HepG2 (cell line): ENCODE data around the gene ADAMTS13. TPM values are rescaled to one million over a fixed set of nuclear protein-coding genes. Genes with fewer than 3 reads are reported as not detected.

Experiments used
- ATAC-seq: fragments of 200-7000 bp; cut with Tn5 transposase; 3 replicates; pipeline ENCODE4 v1.9.1; 2020; ENCODE audit warnings: mild to moderate bottlenecking, moderate library complexity
- BruUV-seq: library from RNA; stranded (reverse); fragments of 400-500 nt; replicated peaks from 2 replicates; lab custom pipeline; 2021; lab: Mats Ljungman, UMichigan
- CTCF ChIA-PET: fragments of 300-600 bp; formaldehyde crosslinking; extraction: SDS; loops from one replicate; lab custom pipeline; 2021; ENCODE audit warnings: low total read pairs, inconsistent platforms, low intra/inter-chr PET ratio; lab: Yijun Ruan, JAX
- POLR2A ChIA-PET: fragments of 350-600 bp; sonication (Branson Sonifier 250); formaldehyde crosslinking; loops from one replicate; lab custom pipeline; 2020; ENCODE audit warnings: antibody characterized with exemption, inconsistent platforms; lab: Yijun Ruan, JAX
- DNase-seq: peaks from one replicate; pipeline ENCODE4 v3.0.0-alpha.2; 2015; ENCODE audit warnings: low spot score
- FAIRE-seq: peaks from 3 replicates; lab custom pipeline; 2011; peaks lifted over from hg19 to GRCh38; lab: Jason Lieb, UNC
- H2AFZ ChIP-seq: one replicate; pipeline ENCODE4 v1.6.1; 2011; ENCODE audit warnings: low read length, inconsistent platforms
- H3K27ac ChIP-seq: fragments of 300-600 bp; 3 replicates; pipeline ENCODE4 v1.8.0; 2011; ENCODE audit warnings: mixed run types, mild to moderate bottlenecking, mixed read lengths, low read length, inconsistent platforms; ENCODE audit not compliant: insufficient read depth; ENCODE audit errors: extremely low read length
- H3K27me3 ChIP-seq, 2 experiments: fragments of 200-600 bp in 1 of 2; 2 replicates in 1 of 2; 3 replicates in 1 of 2; pipeline versions ENCODE4 v1.6.0 to v1.8.0; 2011; ENCODE audit warnings: low read length in 2 of 2, mild to moderate bottlenecking in 2 of 2, moderate library complexity in 2 of 2, inconsistent platforms in 1 of 2; ENCODE audit not compliant: insufficient read depth in 2 of 2, control insufficient read depth in 1 of 2
- H3K36me3 ChIP-seq, 2 experiments: fragments of 200-600 bp in 1 of 2; replicated peaks in 1 of 2; 2 replicates in 1 of 2; 3 replicates in 1 of 2; pipeline versions ENCODE4 v1.5.1 to v1.8.0; 2011; ENCODE audit warnings: low read length in 2 of 2, inconsistent platforms in 1 of 2; ENCODE audit not compliant: insufficient read depth in 2 of 2, control insufficient read depth in 1 of 2
- H3K4me1 ChIP-seq: 2 replicates; pipeline ENCODE4 v1.5.1; 2012; ENCODE audit warnings: low read length, inconsistent platforms; ENCODE audit not compliant: insufficient read depth
- H3K4me2 ChIP-seq: 2 replicates; pipeline ENCODE4 v1.6.0; 2011; ENCODE audit warnings: low read depth, low read length, inconsistent platforms
- H3K4me3 ChIP-seq, 3 experiments: fragments of 200-600 bp in 1 of 3; sonication (generic), shearing (Covaris generic) in 1 of 3; replicated peaks in 1 of 3; 2 replicates each; pipeline ENCODE4 v1.5.1; 2011 to 2016; ENCODE audit warnings: low read length in 3 of 3, inconsistent platforms in 2 of 3, low read depth in 2 of 3, mild to moderate bottlenecking in 2 of 3, control low read depth in 1 of 3, mixed read lengths in 1 of 3; ENCODE audit not compliant: insufficient read depth in 1 of 3
- H3K79me2 ChIP-seq: one replicate; pipeline ENCODE4 v1.6.1; 2011; ENCODE audit warnings: low read length, inconsistent platforms; ENCODE audit not compliant: insufficient read depth
- H3K9ac ChIP-seq: 2 replicates; pipeline ENCODE4 v1.6.0; 2011; ENCODE audit warnings: mild to moderate bottlenecking, low read depth, low read length, inconsistent platforms; ENCODE audit not compliant: insufficient read depth
- H3K9me3 ChIP-seq: 2 replicates; pipeline ENCODE4 v1.5.1; 2012; ENCODE audit warnings: mild to moderate bottlenecking, low read length
- H4K20me1 ChIP-seq: 2 replicates; pipeline ENCODE4 v1.6.0; 2011; ENCODE audit warnings: inconsistent platforms, mild to moderate bottlenecking, low read length, moderate library complexity; ENCODE audit not compliant: insufficient read depth
- CENPX ChIP-seq: sonication (generic); formaldehyde crosslinking; IDR thresholded peaks from 2 replicates; pipeline ENCODE4 v1.9.0; 2021; ENCODE audit warnings: mild to moderate bottlenecking, missing genetic modification reagents, moderate library complexity
- NCOR1 ChIP-seq: fragments of 200-600 bp; sonication (generic); IDR thresholded peaks from 2 replicates; pipeline ENCODE4 v1.7.0; 2017; ENCODE audit warnings: antibody characterized with exemption, low read length, borderline replicate concordance
- NFYC ChIP-seq: IDR thresholded peaks from 2 replicates; pipeline ENCODE4 v1.6.1; 2016; ENCODE audit warnings: missing genetic modification reagents, missing compliant biosample characterization
- SOX13 ChIP-seq, 3 experiments: fragments of 450-650 bp in 1 of 3; sonication (generic) in 1 of 3; formaldehyde crosslinking in 1 of 3; IDR thresholded peaks in 2 of 3; conservative IDR thresholded peaks in 1 of 3; 2 replicates each; pipeline versions ENCODE4 v1.5.0 to v1.6.1; 2016 to 2020; ENCODE audit warnings: antibody characterized with exemption in 1 of 3, mild to moderate bottlenecking in 1 of 3, missing compliant biosample characterization in 1 of 3, missing genetic modification reagents in 1 of 3, moderate library complexity in 1 of 3
- SOX5 ChIP-seq: IDR thresholded peaks from 2 replicates; pipeline ENCODE4 v1.6.1; 2016; ENCODE audit warnings: borderline replicate concordance
- WGBS: methylation state at CpG from one replicate; pipeline ENCODE4 v1.1.6; 2017; ENCODE audit warnings: low lambda C conversion rate; 5-methylcytosine and 5-hydroxymethylcytosine counted together
- in situ Hi-C: cut with HindIII; loops from 2 replicates; pipeline ENCODE4 v1.10.0; 2017; ENCODE audit warnings: low pct_unique_long_range_greater_than_20kb; ENCODE audit not compliant: extremely low pct_ligation_motif_present
- intact Hi-C: fragments of 100-400 bp; cut with micrococcal nuclease; formaldehyde crosslinking; loops from one replicate; pipeline ENCODE4 v1.10.0; 2022; ENCODE audit not compliant: unreplicated experiment
- polyA plus RNA-seq, 8 experiments: library from polyadenylated mRNA; depleted of rRNA in 3 of 8; stranded (reverse) in 7 of 8; unstranded in 1 of 8; fragments of >200 nt; fragmentation: Illumina TruSeq in 4 of 8; extraction: Trizol in 4 of 8; gene quantifications; 2 replicates each; pipeline versions ENCODE4 v1.2.1 to v1.2.3, GENCODE V29; 2011 to 2016; ENCODE audit warnings: low read depth in 4 of 8, missing spikeins in 1 of 8, mixed read lengths in 1 of 8; ENCODE audit not compliant: insufficient read depth in 1 of 8
- total RNA-seq, 5 experiments: library from RNA; depleted of rRNA; stranded (reverse); fragments of >200 nt; fragmentation: Illumina TruSeq; extraction: Trizol; gene quantifications; 2 replicates each; pipeline ENCODE4 v1.2.3, GENCODE V29; 2016; ENCODE audit warnings: low read depth in 1 of 5
- TF ChIP-seq, protein P1 (sequence below): sonication (generic); formaldehyde crosslinking; IDR thresholded peaks from 2 replicates; pipeline ENCODE4 v1.4.0; 2020; ENCODE audit warnings: low read depth, mild to moderate bottlenecking, missing genetic modification reagents
- TF ChIP-seq, protein P2 (sequence below): sonication (generic); formaldehyde crosslinking; IDR thresholded peaks from 2 replicates; pipeline ENCODE4 v1.5.0; 2020; ENCODE audit warnings: missing genetic modification reagents, mild to moderate bottlenecking, borderline replicate concordance

ADAMTS13 gene
- total and polyA plus RNA-seq, 2 of the 13 experiments (the other 11 are each of a cell fraction or from before 2014, with no cell fraction given), result 0.91 to 4.5 TPM

DNA sequence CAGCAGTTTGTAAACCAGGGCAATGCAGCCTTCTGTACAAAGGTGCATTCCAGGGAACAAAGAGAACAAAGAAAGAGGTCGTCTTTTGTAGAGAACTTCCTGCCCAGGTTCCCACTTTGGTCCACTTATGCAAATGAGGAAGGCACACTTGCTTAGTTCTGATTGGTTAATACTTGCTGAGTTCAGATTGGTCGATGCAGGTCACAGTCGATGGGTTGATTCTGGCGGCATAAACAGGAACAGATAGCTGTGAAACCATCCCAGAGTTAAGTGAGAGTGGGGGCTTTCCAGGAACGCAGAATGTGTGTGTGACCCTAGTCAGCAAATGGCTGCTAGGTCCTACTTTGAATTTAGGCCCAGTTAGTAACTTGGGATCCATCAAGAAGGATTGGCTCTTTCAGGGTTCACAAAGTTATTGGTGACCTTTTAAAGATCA, 1.8 kb upstream of the ADAMTS13 start:
- POLR2A ChIA-PET, result interaction anchor here (2.9 kb wide), 1 partner anchor 39 kb away, joined by 19 read pairs; the partner anchor contains the start of gene CACFD1
- CTCF ChIA-PET, result no interaction called here
- H3K36me3 ChIP-seq, result peaks cover 0 to 7% of the 10 kb centered on the region in 2 experiments; a peak in 1 of 5 replicates
- no peak overlapping the region for H2AFZ ChIP-seq
- H3K79me2 ChIP-seq, result peaks cover 22% of the 10 kb centered on the region
- TF ChIP-seq NCOR1 (no peak), SOX5 (CRISPR knock-in tag) (peak; percentile 52; the same call in 1 of the 2 replicates), CENPX (no peak), NFYC (0 out of 2 replicates have a peak, but pooled peaks have one; percentile 32), SOX13 (IDR thresholded peaks at IDR 0.05) (peak; percentile 25; the same call in 1 of the 2 replicates), SOX13 (CRISPR knock-in tag; conservative IDR thresholded peaks at IDR 0.05 in 1 of 2, IDR thresholded peaks at IDR 0.05 in 1 of 2) (no peak)
- TF ChIP-seq, protein P1, sequence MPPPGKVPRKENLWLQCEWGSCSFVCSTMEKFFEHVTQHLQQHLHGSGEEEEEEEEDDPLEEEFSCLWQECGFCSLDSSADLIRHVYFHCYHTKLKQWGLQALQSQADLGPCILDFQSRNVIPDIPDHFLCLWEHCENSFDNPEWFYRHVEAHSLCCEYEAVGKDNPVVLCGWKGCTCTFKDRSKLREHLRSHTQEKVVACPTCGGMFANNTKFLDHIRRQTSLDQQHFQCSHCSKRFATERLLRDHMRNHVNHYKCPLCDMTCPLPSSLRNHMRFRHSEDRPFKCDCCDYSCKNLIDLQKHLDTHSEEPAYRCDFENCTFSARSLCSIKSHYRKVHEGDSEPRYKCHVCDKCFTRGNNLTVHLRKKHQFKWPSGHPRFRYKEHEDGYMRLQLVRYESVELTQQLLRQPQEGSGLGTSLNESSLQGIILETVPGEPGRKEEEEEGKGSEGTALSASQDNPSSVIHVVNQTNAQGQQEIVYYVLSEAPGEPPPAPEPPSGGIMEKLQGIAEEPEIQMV (CRISPR knock-in tag), result peak; percentile 73; the same call in 1 of the 2 replicates
- TF ChIP-seq, protein P2, sequence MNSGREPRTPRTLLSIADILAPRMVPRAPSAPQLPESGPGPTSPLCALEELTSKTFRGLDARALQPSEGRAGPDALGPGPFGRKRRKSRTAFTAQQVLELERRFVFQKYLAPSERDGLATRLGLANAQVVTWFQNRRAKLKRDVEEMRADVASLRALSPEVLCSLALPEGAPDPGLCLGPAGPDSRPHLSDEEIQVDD (CRISPR knock-in tag), result no peak
- WGBS, result 66% methylated on average over 5 of the region's 5 CpGs
- BruUV-seq, result no TSS peak
- H3K27me3 ChIP-seq, result no peaks in the 10 kb centered on the region; a peak in 1 of 5 replicates
- H4K20me1 ChIP-seq, result no peaks in the 10 kb centered on the region
- no peaks in the 10 kb centered on the region for H3K9me3 ChIP-seq
- in situ Hi-C loops, result no loop called here
- no peak for DNase-seq
- no peak overlapping the region for H3K9ac ChIP-seq
- peaks cover 82% of the 10 kb centered on the region for H3K4me1 ChIP-seq
- 0 out of 2 replicates have a peak overlapping the region, but pooled peaks have one; percentile 93 for H3K4me2 ChIP-seq
- intact Hi-C loops, result no loop called here
- H3K4me3 ChIP-seq, result no peak overlapping the region
- no peak overlapping the region for H3K27ac ChIP-seq
- FAIRE-seq, result no peak
- no peak for ATAC-seq
